GM11168 (cell line): ENCODE measurements around the gene CCDC68.
"Not testable (repeated sequence)": the region's sequence is repeated elsewhere in the genome, so short reads cannot be mapped to it uniquely, and the experiment has no call there.

Source experiments
- in situ Hi-C: fragments of 300-500 bp; cut with MboI; formaldehyde crosslinking; loops from one replicate; pipeline ENCODE4 v1.12.0; 2022; ENCODE audit warnings: low sequenced_read_pairs; ENCODE audit not compliant: unreplicated experiment

CCDC68 gene

GRCh38 chr18:54881229-54881768, 78.0 kb downstream of the CCDC68 start:
- in situ Hi-C loops: no loop called here

GRCh38 chr18:54880395-54881105, 78.7 kb downstream of the CCDC68 start:
- in situ Hi-C loops: no loop called here

GRCh38 chr18:54879691-54880090, 79.6 kb downstream of the CCDC68 start:
- in situ Hi-C loops: no loop called here

GRCh38 chr18:54878659-54879358, 80.5 kb downstream of the CCDC68 start:
- in situ Hi-C loops: no loop called here

GRCh38 chr18:54878159-54878622, 81.1 kb downstream of the CCDC68 start:
- in situ Hi-C loops: no loop called here

GRCh38 chr18:54877076-54877475, 82.2 kb downstream of the CCDC68 start:
- in situ Hi-C loops: no loop called here

GRCh38 chr18:54875063-54875462, 84.2 kb downstream of the CCDC68 start:
- in situ Hi-C loops: no loop called here

GRCh38 chr18:54873884-54874255, 85.4 kb downstream of the CCDC68 start:
- in situ Hi-C loops: no loop called here

GRCh38 chr18:54872681-54873080, 86.6 kb downstream of the CCDC68 start:
- in situ Hi-C loops: no loop called here

- in situ Hi-C loops: no loop called here
Observed at GRCh38 chr18:54871231-54871630, 88.0 kb downstream of the CCDC68 start.

- in situ Hi-C loops: no loop called here
Observed at GRCh38 chr18:54867131-54867530, 92.1 kb downstream of the CCDC68 start.

- in situ Hi-C loops: no loop called here
Observed at GRCh38 chr18:54860941-54861340, 98.3 kb downstream of the CCDC68 start.

- in situ Hi-C loops: no loop called here
Observed at GRCh38 chr18:54859667-54860421, 99.4 kb downstream of the CCDC68 start.

- in situ Hi-C loops: no loop called here
Observed at GRCh38 chr18:54857499-54857898, 101.8 kb downstream of the CCDC68 start.

- in situ Hi-C loops: no loop called here
Observed at GRCh38 chr18:54856105-54856646, 103.1 kb downstream of the CCDC68 start.

- in situ Hi-C loops: not testable (repeated sequence)
Observed at GRCh38 chr18:54855050-54855449, 104.2 kb downstream of the CCDC68 start.

GRCh38 chr18:54852780-54853675, 106.2 kb downstream of the CCDC68 start:
- in situ Hi-C loops: no loop called here
